GM23248 (cell line): Measurements from ENCODE around the gene IKZF1. TPM values are rescaled to one million over a fixed set of nuclear protein-coding genes. Genes with fewer than 3 reads are reported as not detected.

Experiments
- DNase-seq: peaks from one replicate; pipeline ENCODE4 v3.0.0-alpha.2; 2015
- H2AFZ ChIP-seq: fragments of 200-600 bp; sonication (generic); 2 replicates; pipeline ENCODE4 v1.6.1; 2016; ENCODE audit warnings: antibody characterized with exemption
- H3F3A ChIP-seq: fragments of 200-600 bp; sonication (generic); 2 replicates; pipeline ENCODE4 v1.6.1; 2016; ENCODE audit warnings: mild to moderate bottlenecking, antibody characterized with exemption, mixed run types; ENCODE audit not compliant: insufficient read depth
- H3K27ac ChIP-seq: fragments of 200-600 bp; sonication (generic); 2 replicates; pipeline ENCODE4 v1.5.1; 2016; ENCODE audit warnings: mild to moderate bottlenecking
- H3K27me3 ChIP-seq: fragments of 200-600 bp; sonication (generic); replicated peaks from 2 replicates; pipeline ENCODE4 v1.6.1; 2016; ENCODE audit warnings: mild to moderate bottlenecking; ENCODE audit not compliant: insufficient read depth
- H3K36me3 ChIP-seq: fragments of 200-600 bp; sonication (generic); 2 replicates; pipeline ENCODE4 v1.6.1; 2016; ENCODE audit warnings: low read depth, mild to moderate bottlenecking
- H3K4me1 ChIP-seq: fragments of 200-600 bp; sonication (generic); 2 replicates; pipeline ENCODE4 v1.6.1; 2016; ENCODE audit warnings: mild to moderate bottlenecking; ENCODE audit not compliant: insufficient read depth
- H3K4me2 ChIP-seq: fragments of 200-600 bp; sonication (generic); one replicate; pipeline ENCODE4 v1.6.1; 2016; ENCODE audit warnings: mild to moderate bottlenecking; ENCODE audit not compliant: unreplicated experiment
- H3K4me3 ChIP-seq: fragments of 200-600 bp; sonication (generic); 2 replicates; pipeline ENCODE4 v1.5.1; 2016; ENCODE audit warnings: mild to moderate bottlenecking
- H3K79me2 ChIP-seq: fragments of 200-600 bp; sonication (generic); 2 replicates; pipeline ENCODE4 v1.6.1; 2016; ENCODE audit warnings: mild to moderate bottlenecking; ENCODE audit not compliant: insufficient read depth
- H3K9ac ChIP-seq: fragments of 200-600 bp; sonication (generic); 2 replicates; pipeline ENCODE4 v1.6.1; 2016; ENCODE audit warnings: mild to moderate bottlenecking
- H3K9me2 ChIP-seq: fragments of 200-600 bp; sonication (generic); 2 replicates; pipeline ENCODE4 v1.6.1; 2016; ENCODE audit warnings: mixed run types, mild to moderate bottlenecking, moderate library complexity; ENCODE audit not compliant: insufficient read depth
- H3K9me3 ChIP-seq: fragments of 200-600 bp; sonication (generic); one replicate; pipeline ENCODE4 v1.6.1; 2017; ENCODE audit warnings: low read depth
- H4K20me1 ChIP-seq: fragments of 200-600 bp; sonication (generic); 2 replicates; pipeline ENCODE4 v1.6.0; 2016; ENCODE audit not compliant: insufficient read depth
- EZH2 ChIP-seq: fragments of 200-600 bp; sonication (generic); IDR thresholded peaks from 2 replicates; pipeline ENCODE4 v1.6.1; 2018; ENCODE audit warnings: antibody characterized with exemption, mild to moderate bottlenecking; ENCODE audit not compliant: insufficient read depth, poor library complexity, severe bottlenecking
- EZH2phosphoT487 ChIP-seq: fragments of 200-600 bp; sonication (generic); IDR thresholded peaks from 2 replicates; pipeline ENCODE4 v1.6.1; 2018; ENCODE audit warnings: antibody characterized with exemption, moderate library complexity, mild to moderate bottlenecking, low read depth; ENCODE audit not compliant: insufficient read depth
- WGBS, 2 experiments: methylation state at CpG; one replicate each; pipeline ENCODE4 v1.1.6; 2015 to 2017; ENCODE audit warnings: low lambda C conversion rate in 2 of 2, low coverage in 1 of 2; ENCODE audit errors: missing lambda C conversion rate in 2 of 2; 5-methylcytosine and 5-hydroxymethylcytosine counted together
- in situ Hi-C: fragments of 300-500 bp; cut with MboI; formaldehyde crosslinking; loops from 2 replicates; pipeline ENCODE4 v1.15.0; 2020
- polyA plus RNA-seq: library from polyadenylated mRNA; unstranded; fragments of >200 nt; fragmentation: Nextera tagmentation; extraction: Ambion mirVana; gene quantifications from 2 replicates; pipeline ENCODE4 v1.2.1, GENCODE V29; 2016
- total RNA-seq: library from RNA; depleted of rRNA; stranded (reverse); fragments of >200 nt; shearing (Covaris generic); gene quantifications from 2 replicates; pipeline ENCODE4 v1.2.3, GENCODE V29; 2014

IKZF1 gene
- total and polyA plus RNA-seq, 2 experiments from 2014 or later: not detected

- TF ChIP-seq EZH2: no peak
- TF ChIP-seq EZH2phosphoT487: no peak
- no peak overlapping the region for H3K27ac ChIP-seq
- no peaks in the 10 kb centered on the region for H3K36me3 ChIP-seq
- no peak overlapping the region for H2AFZ ChIP-seq
- H3K9me2 ChIP-seq: no peaks in the 10 kb centered on the region
- 22 to 27% methylated on average over 3 of the region's 3 CpGs for WGBS, 2 experiments
- no peaks in the 10 kb centered on the region for H3K79me2 ChIP-seq
- no peaks in the 10 kb centered on the region for H3K4me1 ChIP-seq
- H3K27me3 ChIP-seq: peaks cover 46% of the 10 kb centered on the region
- no peaks in the 10 kb centered on the region for H4K20me1 ChIP-seq
- no peaks in the 10 kb centered on the region for H3K9me3 ChIP-seq
- H3K4me3 ChIP-seq: no peak overlapping the region
- no peak overlapping the region for H3K4me2 ChIP-seq
- in situ Hi-C loops: no loop called here
- H3K9ac ChIP-seq: no peak overlapping the region
- no peak for DNase-seq
- no peaks in the 10 kb centered on the region for H3F3A ChIP-seq
Measured at GRCh38 chr7:50352282-50352681, 47.8 kb downstream of the IKZF1 start.

GRCh38 chr7:50352751-50353150 lies 48.2 kb downstream of the IKZF1 start:
- Histone ChIP-seq H3K9me3 (no peaks in the 10 kb centered on the region), H3K27ac (no peak overlapping the region), H3K4me2 (no peak overlapping the region), H3K36me3 (no peaks in the 10 kb centered on the region), H3K9me2 (no peaks in the 10 kb centered on the region), H3K79me2 (no peaks in the 10 kb centered on the region), H3F3A (no peaks in the 10 kb centered on the region), H2AFZ (no peak overlapping the region), H3K4me3 (no peak overlapping the region), H4K20me1 (no peaks in the 10 kb centered on the region), H3K4me1 (no peaks in the 10 kb centered on the region), H3K9ac (no peak overlapping the region), H3K27me3 (peaks cover 41% of the 10 kb centered on the region)
- in situ Hi-C loops: no loop called here
- no peak for DNase-seq
- WGBS, 2 experiments: 23 to 45% methylated on average over 1 of the region's 1 CpG
- TF ChIP-seq EZH2 (no peak), EZH2phosphoT487 (no peak)

- Histone ChIP-seq H3K36me3 (no peaks in the 10 kb centered on the region), H3K27me3 (peaks cover 39% of the 10 kb centered on the region), H3K27ac (no peak overlapping the region), H3K9me3 (no peaks in the 10 kb centered on the region), H3K9ac (no peak overlapping the region), H3F3A (no peaks in the 10 kb centered on the region), H4K20me1 (no peaks in the 10 kb centered on the region), H2AFZ (no peak overlapping the region), H3K4me2 (no peak overlapping the region), H3K4me1 (no peaks in the 10 kb centered on the region), H3K4me3 (no peak overlapping the region), H3K79me2 (no peaks in the 10 kb centered on the region), H3K9me2 (no peaks in the 10 kb centered on the region)
- WGBS, 2 experiments: 31 to 58% methylated on average over 2 of the region's 2 CpGs
- no peak for DNase-seq
- no peak for TF ChIP-seq EZH2
- no peak for TF ChIP-seq EZH2phosphoT487
- in situ Hi-C loops: no loop called here
Measured at GRCh38 chr7:50353201-50353600, 48.7 kb downstream of the IKZF1 start.

- no peaks in the 10 kb centered on the region for H3K9me3 ChIP-seq
- no peak overlapping the region for H3K9ac ChIP-seq
- H3K36me3 ChIP-seq: no peaks in the 10 kb centered on the region
- H3K4me3 ChIP-seq: no peak overlapping the region
- no peak overlapping the region for H2AFZ ChIP-seq
- H3K27me3 ChIP-seq: peaks cover 41% of the 10 kb centered on the region
- H3K27ac ChIP-seq: no peak overlapping the region
- TF ChIP-seq EZH2 (no peak), EZH2phosphoT487 (no peak)
- 13% methylated on average over 9 of the region's 9 CpGs for WGBS, 2 experiments
- H3K9me2 ChIP-seq: no peaks in the 10 kb centered on the region
- H3F3A ChIP-seq: no peaks in the 10 kb centered on the region
- H4K20me1 ChIP-seq: no peaks in the 10 kb centered on the region
- DNase-seq: no peak
- in situ Hi-C loops: no loop called here
- H3K79me2 ChIP-seq: no peaks in the 10 kb centered on the region
- H3K4me1 ChIP-seq: no peaks in the 10 kb centered on the region
- H3K4me2 ChIP-seq: no peak overlapping the region
Measured at GRCh38 chr7:50353894-50354595, 49.5 kb downstream of the IKZF1 start.
